Activated CD4-positive, alpha-beta T cell treated with anti-CD3 and anti-CD28 coated beads, Interleukin-2, amount 10 ng/mL, durations not matched to agents 7 days and 5 days (primary cell): ENCODE measurements around the gene PPARD. TPM values are rescaled to one million over a fixed set of nuclear protein-coding genes. Genes with fewer than 3 reads are reported as not detected.
"Not testable (repeated sequence)": the region's sequence is repeated elsewhere in the genome, so short reads cannot be mapped to it uniquely, and the experiment has no call there.

ENCODE experiments used
- CTCF ChIA-PET: fragments of 350-600 bp; sonication (Branson Sonifier 250); formaldehyde crosslinking; loops from one replicate; lab custom pipeline; 2021; ENCODE audit warnings: antibody characterized with exemption; lab: Charles Lee
- POLR2A ChIA-PET: fragments of 350-600 bp; sonication (Branson Sonifier 250); formaldehyde crosslinking; loops from one replicate; lab custom pipeline; 2021; ENCODE audit warnings: antibody characterized with exemption; lab: Charles Lee
- DNase-seq: peaks from one replicate; pipeline ENCODE4 v3.0.0-alpha.2; 2020
- H3K27ac Mint-ChIP-seq: one replicate; pipeline ENCODE4 v1.8.0; 2021; ENCODE audit warnings: mild to moderate bottlenecking, moderate library complexity, mixed read lengths
- H3K27me3 Mint-ChIP-seq: one replicate; pipeline ENCODE4 v1.8.0; 2021; ENCODE audit warnings: mixed read lengths
- H3K36me3 Mint-ChIP-seq: one replicate; pipeline ENCODE4 v1.8.0; 2021; ENCODE audit warnings: low read depth, mixed read lengths
- H3K4me1 Mint-ChIP-seq: one replicate; pipeline ENCODE4 v1.8.0; 2021; ENCODE audit warnings: mixed read lengths
- H3K4me3 Mint-ChIP-seq: one replicate; pipeline ENCODE4 v1.8.0; 2021; ENCODE audit warnings: mild to moderate bottlenecking, moderate library complexity, mixed read lengths
- H3K9me3 Mint-ChIP-seq: one replicate; pipeline ENCODE4 v1.8.0; 2021; ENCODE audit warnings: mixed read lengths
- total RNA-seq, 2 experiments: library from RNA; stranded (reverse); gene quantifications; one replicate each; pipeline ENCODE4 v1.2.3, GENCODE V29; 2021

The PPARD gene
- total RNA-seq, 2 experiments from 2014 or later: 24.4 to 25.8 TPM

DNA sequence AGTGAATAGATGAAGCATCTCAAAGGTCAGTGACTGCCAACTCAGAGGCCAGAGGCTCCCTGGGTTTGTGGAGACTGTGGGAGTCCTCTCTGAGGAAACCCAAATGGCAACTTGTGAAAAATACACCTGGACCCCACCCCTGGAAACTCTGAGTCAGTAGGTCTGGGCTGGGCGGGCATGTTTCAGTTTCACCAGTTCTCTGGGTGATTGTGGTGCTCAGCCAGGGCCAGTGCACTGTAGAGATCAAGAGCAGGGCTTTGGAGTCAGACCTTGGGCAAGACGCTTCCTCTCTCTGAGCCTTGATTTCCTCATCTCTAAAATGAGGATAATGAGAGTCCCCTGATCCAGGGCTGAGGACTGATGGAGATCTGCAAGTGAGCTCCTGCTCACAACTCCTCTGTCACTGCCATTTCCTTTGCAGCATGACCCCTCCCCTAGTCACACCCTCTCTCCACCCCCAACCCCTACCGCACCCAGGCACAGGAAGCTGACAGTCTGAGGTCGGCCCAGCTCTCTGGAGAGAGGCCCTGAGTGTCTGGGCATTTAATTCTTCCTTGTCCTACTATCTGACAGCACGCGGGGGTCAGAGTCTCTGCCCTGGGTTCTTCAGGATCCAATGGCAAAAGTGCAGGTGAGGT is 39.6 kb upstream of the PPARD start:
- H3K4me1 Mint-ChIP-seq: peaks cover 69% of the 10 kb centered on the region
- no peaks in the 10 kb centered on the region for H3K27me3 Mint-ChIP-seq
- peak; percentile 93 for DNase-seq
- H3K9me3 Mint-ChIP-seq: no peaks in the 10 kb centered on the region
- CTCF ChIA-PET: interaction anchor here (0.5 to 1.5 kb wide), 9 partner anchors 14 to 903 kb away, joined by 3 to 5 read pairs (median 3); partner anchors contain the start of gene FANCE
- H3K36me3 Mint-ChIP-seq: peaks cover 71% of the 10 kb centered on the region
- POLR2A ChIA-PET: interaction anchor here (0.7 kb wide), 2 partner anchors 152 to 621 kb away, joined by 3 to 5 read pairs; no protein-coding TSS in a partner anchor
- peak overlapping the region; percentile 85 for H3K4me3 Mint-ChIP-seq
- H3K27ac Mint-ChIP-seq: peak overlapping the region; percentile 96

DNA sequence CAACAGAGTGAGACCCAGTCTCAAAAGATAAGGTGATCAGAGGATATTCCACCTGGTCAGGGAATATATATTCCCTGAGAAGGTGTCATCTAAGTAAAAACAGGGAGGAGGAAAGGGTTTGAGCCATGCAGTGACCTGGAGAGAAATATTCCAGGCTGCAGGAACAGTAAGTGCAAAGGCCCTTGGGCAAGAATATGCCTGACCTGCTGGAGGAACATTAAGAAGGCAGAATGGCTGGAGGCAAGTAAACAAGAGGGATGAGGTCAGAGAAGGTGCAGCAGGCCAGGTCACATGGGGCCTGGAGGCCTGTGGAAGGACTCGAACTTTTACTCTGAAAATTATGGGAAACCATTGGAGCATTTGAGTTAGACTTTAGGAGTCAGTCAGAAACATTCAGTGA is 38.1 kb upstream of the PPARD start:
- Mint-ChIP-seq H3K4me1 (peaks cover 77% of the 10 kb centered on the region), H3K27me3 (no peaks in the 10 kb centered on the region), H3K36me3 (peaks cover 72% of the 10 kb centered on the region), H3K27ac (peak overlapping the region; percentile 96), H3K9me3 (no peaks in the 10 kb centered on the region), H3K4me3 (peak overlapping the region; percentile 85)
- ChIA-PET CTCF (interaction anchor here (0.9 to 1.9 kb wide), 6 partner anchors 21 to 167 kb away, joined by 3 to 6 read pairs (median 3); partner anchors contain the start of gene RPL10A), POLR2A (no interaction called here)
- DNase-seq: no peak

DNA sequence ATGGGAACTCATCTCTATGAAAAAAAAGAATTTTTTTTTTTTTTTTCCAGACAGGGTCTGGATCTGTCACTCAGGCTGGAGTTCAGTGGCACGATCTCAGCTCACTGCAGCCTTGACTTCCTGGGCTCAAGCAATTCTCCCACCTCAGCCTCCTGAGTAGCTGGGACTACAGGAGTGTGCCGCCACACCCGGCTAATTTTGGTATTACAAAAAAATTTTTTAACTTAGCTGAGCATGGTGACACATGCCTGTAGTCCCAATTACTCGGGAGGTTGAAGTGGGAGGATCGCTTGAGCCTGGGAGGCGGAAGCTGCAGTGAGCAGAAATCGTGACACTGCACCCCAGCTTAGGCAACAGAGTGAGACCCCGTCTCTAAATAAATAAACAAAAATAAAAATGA is 37.2 kb upstream of the PPARD start:
- CTCF ChIA-PET: interaction anchor here (0.7 to 1.9 kb wide), 8 partner anchors 10 to 460 kb away, joined by 3 to 6 read pairs (median 3); partner anchors contain the start of gene RPL10A
- no peak for DNase-seq
- no peaks in the 10 kb centered on the region for H3K27me3 Mint-ChIP-seq

DNA sequence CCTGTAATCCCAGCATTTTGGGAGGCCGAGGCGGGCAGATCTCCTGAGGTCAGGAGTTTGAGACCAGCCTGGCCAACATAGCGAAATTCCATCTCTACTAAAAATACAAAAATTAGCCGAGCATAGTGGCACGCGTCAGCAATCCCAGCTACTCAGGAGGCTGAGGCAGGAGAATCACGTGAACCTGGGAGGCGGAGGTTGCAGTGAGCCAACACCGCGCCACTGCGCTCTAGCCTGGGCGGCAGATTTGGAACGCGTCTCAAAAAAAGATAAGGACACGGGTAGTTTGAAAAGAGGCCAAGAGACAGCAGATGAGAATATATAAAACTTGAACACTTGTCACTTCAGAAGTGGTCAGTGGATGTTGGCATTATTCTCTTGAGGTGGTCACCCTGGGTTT is 35.2 kb upstream of the PPARD start:
- H3K27ac Mint-ChIP-seq: peak overlapping the region; percentile 68
- POLR2A ChIA-PET, DNase-seq, CTCF ChIA-PET, H3K4me3 Mint-ChIP-seq, H3K27me3 Mint-ChIP-seq, H3K9me3 Mint-ChIP-seq: not testable (repeated sequence)
- H3K36me3 Mint-ChIP-seq: peaks cover 77% of the 10 kb centered on the region
- peaks cover 80% of the 10 kb centered on the region for H3K4me1 Mint-ChIP-seq

More for the DNA sequence above, 37.2 kb upstream of the PPARD start:
- POLR2A ChIA-PET: no interaction called here
- Mint-ChIP-seq H3K4me3 (no peak overlapping the region), H3K36me3 (peaks cover 72% of the 10 kb centered on the region), H3K4me1 (peaks cover 79% of the 10 kb centered on the region), H3K9me3 (no peaks in the 10 kb centered on the region), H3K27ac (no peak overlapping the region)

DNA sequence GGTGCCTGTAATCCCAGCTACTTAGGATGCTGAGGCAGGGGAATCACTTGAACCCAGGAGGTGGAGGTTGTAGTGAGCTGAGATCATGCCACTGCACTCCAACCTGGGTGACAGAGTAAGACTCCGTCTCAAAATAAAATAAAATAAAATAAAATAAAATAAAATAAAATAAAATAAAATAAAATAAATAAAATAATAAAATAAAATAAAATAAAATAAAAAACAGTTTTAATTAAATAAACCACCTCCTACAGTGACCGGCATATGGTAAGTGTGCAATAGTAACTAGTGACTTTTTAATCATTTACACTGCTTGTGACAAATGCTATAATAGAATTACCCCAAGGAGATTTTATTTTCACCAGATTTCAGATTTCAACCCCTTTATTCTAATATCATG is 33.8 kb upstream of the PPARD start:
- H3K27me3 Mint-ChIP-seq, H3K9me3 Mint-ChIP-seq, POLR2A ChIA-PET, H3K4me3 Mint-ChIP-seq, DNase-seq: not testable (repeated sequence)
- CTCF ChIA-PET: interaction anchor here (0.7 to 2.9 kb wide), 4 partner anchors 11 to 893 kb away, joined by 3 to 9 read pairs (median 4); partner anchors contain the start of gene DEF6
- H3K27ac Mint-ChIP-seq: peak overlapping the region; percentile 93
- H3K4me1 Mint-ChIP-seq: peaks cover 80% of the 10 kb centered on the region
- H3K36me3 Mint-ChIP-seq: peaks cover 75% of the 10 kb centered on the region

DNA sequence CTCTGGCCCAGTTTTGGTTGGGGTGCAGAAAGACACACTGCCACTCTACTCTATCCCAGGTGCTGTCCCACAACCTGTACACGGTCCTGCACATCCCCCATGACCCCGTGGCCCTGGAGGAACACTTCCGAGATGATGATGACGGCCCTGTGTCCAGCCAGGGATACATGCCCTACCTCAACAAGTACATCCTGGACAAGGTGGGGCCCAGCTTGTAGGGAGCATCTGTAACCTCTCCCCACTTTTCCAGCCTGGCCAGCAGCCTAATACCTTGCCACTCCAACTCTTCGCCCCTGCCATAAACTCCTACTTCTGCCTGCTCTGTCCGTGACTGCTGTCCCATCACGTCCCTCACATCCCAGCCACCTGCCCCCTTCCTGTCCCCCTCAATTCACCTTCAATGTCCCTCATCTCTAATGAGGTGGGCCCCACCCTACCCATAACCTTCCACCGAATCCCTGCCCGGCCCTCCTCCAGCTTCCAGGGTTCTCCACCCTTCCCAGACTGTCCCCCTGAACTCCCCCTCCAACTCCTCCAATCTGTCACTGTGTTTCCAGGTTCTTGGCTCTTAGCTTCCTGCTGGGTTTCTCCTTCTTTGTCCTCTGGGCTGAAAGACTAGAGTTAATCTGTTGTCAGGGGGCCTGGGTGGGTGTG is 32.6 kb upstream of the PPARD start:
- no peak for DNase-seq
- POLR2A ChIA-PET: no interaction called here
- Mint-ChIP-seq H3K36me3 (peaks cover 78% of the 10 kb centered on the region), H3K9me3 (no peaks in the 10 kb centered on the region), H3K27me3 (no peaks in the 10 kb centered on the region), H3K4me1 (peaks cover 81% of the 10 kb centered on the region), H3K4me3 (peak overlapping the region; percentile 63), H3K27ac (peak overlapping the region; percentile 93)
- CTCF ChIA-PET: interaction anchor here (0.8 to 2.9 kb wide), 8 partner anchors 8 to 140 kb away, joined by 3 to 9 read pairs (median 4); partner anchors contain the start of gene DEF6

DNA sequence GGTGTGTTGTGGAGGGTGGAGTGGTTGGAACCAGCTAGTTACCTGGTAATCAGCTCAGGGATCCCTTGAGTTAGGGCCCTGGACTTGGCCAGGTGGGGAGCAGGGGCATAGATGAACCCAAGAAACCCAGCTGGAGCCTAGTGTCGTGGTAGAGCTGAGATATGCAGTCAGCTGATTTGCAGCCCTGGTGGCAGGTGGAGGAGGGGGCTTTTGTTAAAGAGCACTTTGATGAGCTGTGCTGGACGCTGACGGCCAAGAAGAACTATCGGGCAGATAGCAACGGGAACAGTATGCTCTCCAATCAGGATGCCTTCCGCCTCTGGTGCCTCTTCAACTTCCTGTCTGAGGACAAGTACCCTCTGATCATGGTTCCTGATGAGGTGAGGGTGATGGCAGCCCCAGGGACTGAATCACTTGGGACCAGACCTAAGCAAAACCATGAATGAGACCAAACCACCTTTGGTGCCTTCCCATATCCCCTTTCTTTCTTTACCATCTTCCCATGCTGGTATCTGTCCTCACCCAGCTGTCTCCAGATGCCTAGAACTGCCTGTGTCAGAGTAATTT is 32.0 kb upstream of the PPARD start:
- CTCF ChIA-PET: interaction anchor here (1.1 to 2.9 kb wide), 7 partner anchors 9 to 139 kb away, joined by 3 to 9 read pairs (median 5); partner anchors contain the start of gene DEF6
- Mint-ChIP-seq H3K9me3 (no peaks in the 10 kb centered on the region), H3K4me3 (peak overlapping the region; percentile 63)

DNA sequence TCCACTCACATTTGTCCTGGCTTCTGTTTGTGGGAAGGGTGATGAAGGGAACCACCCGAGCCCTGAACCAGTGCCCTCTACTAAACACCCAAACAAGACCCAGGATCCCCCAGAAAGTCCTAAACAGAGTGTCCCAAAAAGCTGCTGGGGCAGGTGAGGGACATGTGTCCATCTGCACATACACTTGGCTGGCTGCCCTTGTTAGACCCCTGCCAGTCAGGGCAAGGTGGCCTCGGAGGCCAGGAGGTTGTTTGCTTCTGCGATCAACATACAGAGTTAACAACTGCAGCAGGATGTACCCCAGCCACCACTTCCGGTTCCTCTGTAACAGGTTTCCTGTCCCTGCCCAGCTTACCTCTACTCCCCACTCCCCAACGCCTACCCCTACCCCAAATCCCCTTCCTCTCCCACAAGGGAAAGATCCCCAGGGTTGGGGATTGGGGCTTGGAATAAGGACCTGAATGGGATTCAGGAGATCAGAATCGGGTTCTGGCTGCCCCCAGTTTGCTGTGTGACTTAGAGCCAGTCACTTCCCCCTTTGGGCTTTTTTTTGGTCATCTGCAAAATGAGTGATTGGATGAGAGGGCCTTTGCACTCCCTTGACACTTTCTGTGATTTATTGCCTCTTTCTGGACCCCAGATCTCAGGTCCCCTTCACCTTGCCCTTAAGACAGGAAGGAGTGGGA is 30.8 kb upstream of the PPARD start:
- POLR2A ChIA-PET: no interaction called here
- Mint-ChIP-seq H3K4me1 (peaks cover 89% of the 10 kb centered on the region), H3K27me3 (no peaks in the 10 kb centered on the region), H3K36me3 (peaks cover 84% of the 10 kb centered on the region), H3K9me3 (no peaks in the 10 kb centered on the region), H3K27ac (peak overlapping the region; percentile 93), H3K4me3 (peak overlapping the region; percentile 63)
- DNase-seq: peak; percentile 74
- CTCF ChIA-PET: interaction anchor here (0.6 to 2.5 kb wide), 9 partner anchors 10 to 1972 kb away, joined by 3 to 7 read pairs (median 4); partner anchors contain the start of gene DEF6

More for the DNA sequence above, 32.0 kb upstream of the PPARD start:
- H3K36me3 Mint-ChIP-seq: peaks cover 83% of the 10 kb centered on the region
- peak overlapping the region; percentile 93 for H3K27ac Mint-ChIP-seq
- H3K27me3 Mint-ChIP-seq: no peaks in the 10 kb centered on the region
- POLR2A ChIA-PET: no interaction called here
- peaks cover 86% of the 10 kb centered on the region for H3K4me1 Mint-ChIP-seq
- DNase-seq: no peak

DNA sequence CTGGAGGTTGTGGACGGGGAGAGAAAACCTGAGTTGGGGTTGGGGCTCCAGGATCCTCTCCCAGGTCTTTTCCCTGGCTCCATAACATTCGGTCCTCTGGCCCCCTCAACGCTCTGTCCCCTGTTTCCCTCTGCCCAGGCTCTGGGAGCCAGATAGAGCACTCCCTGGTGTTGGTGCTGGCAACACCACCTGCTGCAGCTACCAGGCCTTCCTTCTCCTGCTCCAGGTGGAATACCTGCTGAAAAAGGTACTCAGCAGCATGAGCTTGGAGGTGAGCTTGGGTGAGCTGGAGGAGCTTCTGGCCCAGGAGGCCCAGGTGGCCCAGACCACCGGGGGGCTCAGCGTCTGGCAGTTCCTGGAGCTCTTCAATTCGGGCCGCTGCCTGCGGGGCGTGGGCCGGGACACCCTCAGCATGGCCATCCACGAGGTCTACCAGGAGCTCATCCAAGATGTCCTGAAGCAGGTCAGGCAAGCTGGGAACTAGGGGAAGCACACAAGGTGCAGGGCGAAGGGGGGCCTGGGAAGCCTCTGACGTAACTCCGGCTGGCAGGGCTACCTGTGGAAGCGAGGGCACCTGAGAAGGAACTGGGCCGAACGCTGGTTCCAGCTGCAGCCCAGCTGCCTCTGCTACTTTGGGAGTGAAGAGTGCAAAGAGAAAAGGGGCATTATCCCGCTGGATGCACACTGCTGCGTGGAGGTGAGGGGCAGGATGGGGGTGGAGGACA is 30.1 kb upstream of the PPARD start:
- H3K9me3 Mint-ChIP-seq: no peaks in the 10 kb centered on the region
- DNase-seq: no peak
- ChIA-PET CTCF (interaction anchor here (0.5 to 1.7 kb wide), 8 partner anchors 14 to 279 kb away, joined by 3 to 5 read pairs (median 4); partner anchors contain the start of gene DEF6), POLR2A (no interaction called here)
- H3K27me3 Mint-ChIP-seq: no peaks in the 10 kb centered on the region
- peaks cover 85% of the 10 kb centered on the region for H3K4me1 Mint-ChIP-seq
- peaks cover 84% of the 10 kb centered on the region for H3K36me3 Mint-ChIP-seq
- peak overlapping the region; percentile 93 for H3K27ac Mint-ChIP-seq
- H3K4me3 Mint-ChIP-seq: peak overlapping the region; percentile 63

DNA sequence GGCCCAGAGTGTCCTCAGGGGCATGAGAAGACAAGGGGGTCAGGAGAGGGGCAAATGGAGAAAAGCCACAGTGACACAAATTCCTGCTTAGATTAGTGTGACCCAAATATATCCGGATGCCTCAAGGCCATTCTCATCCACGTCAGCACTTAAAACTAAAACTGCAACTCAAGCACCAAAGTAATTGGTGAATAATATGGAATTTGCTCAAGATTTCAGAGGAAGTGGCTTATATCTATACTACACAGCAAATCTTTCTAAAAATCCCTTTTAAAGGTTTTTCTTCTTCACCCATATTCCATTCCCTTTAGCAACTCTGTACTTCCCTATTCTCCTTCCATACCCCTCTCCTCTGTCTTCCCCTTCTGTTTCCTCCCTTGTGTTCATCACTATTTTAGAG is 29.6 kb upstream of the PPARD start:
- Mint-ChIP-seq H3K27ac (peak overlapping the region; percentile 93), H3K36me3 (peaks cover 84% of the 10 kb centered on the region), H3K9me3 (no peaks in the 10 kb centered on the region), H3K4me3 (peak overlapping the region; percentile 30), H3K4me1 (peaks cover 81% of the 10 kb centered on the region), H3K27me3 (no peaks in the 10 kb centered on the region)
- ChIA-PET POLR2A (interaction anchor here (0.6 kb wide), 1 partner anchor 13 kb away, joined by 3 read pairs; no protein-coding TSS in a partner anchor), CTCF (interaction anchor here (0.5 to 1.7 kb wide), 6 partner anchors 13 to 278 kb away, joined by 3 to 5 read pairs (median 4); no protein-coding TSS in a partner anchor)
- DNase-seq: no peak

DNA sequence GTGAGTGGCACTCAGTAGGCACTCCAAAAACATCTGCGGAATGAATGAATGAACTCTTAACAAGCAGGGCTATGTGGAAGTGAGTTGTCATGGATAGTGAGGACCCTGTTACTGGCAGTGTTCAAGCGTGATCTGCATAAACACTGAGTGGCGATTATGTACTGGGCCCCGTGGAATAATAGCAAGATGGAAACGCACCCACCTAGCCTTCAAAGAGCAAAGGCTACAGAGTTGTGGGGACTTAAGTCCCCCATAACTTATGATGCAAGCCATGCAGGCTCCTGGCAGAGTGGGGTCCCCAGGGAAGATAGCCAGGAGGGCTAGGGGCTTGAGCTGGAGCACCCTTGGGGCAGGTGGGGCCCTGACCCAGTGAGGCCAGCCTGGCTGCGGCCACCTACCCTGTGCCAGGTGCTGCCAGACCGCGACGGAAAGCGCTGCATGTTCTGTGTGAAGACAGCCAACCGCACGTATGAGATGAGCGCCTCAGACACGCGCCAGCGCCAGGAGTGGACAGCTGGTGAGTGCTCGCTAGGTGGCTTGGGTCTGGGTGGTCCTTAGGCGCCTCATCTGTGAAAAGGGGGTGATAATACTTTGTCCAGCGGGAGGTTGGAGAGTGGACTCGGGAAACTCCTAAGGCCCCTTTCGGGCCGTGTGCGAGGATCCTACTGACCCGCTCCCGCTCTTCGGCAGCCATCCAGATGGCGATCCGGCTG is 24.7 kb upstream of the PPARD start:
- H3K27ac Mint-ChIP-seq: no peak overlapping the region
- CTCF ChIA-PET: interaction anchor here (0.6 to 2.1 kb wide), 7 partner anchors 8 to 1089 kb away, joined by 3 to 6 read pairs (median 3); partner anchors contain the start of gene FANCE
- no peak for DNase-seq
- H3K4me1 Mint-ChIP-seq: peaks cover 41% of the 10 kb centered on the region
- no peak overlapping the region for H3K4me3 Mint-ChIP-seq
- H3K36me3 Mint-ChIP-seq: peaks cover 83% of the 10 kb centered on the region
- POLR2A ChIA-PET: interaction anchor here (0.6 kb wide), 1 partner anchor 58 kb away, joined by 3 read pairs; the partner anchor contains the start of gene ZNF76
- no peaks in the 10 kb centered on the region for H3K9me3 Mint-ChIP-seq
- H3K27me3 Mint-ChIP-seq: no peaks in the 10 kb centered on the region
